HG03520 (cell line): ENCODE measurements around the gene SMIM5.
"Not testable (repeated sequence)": the region's sequence is repeated elsewhere in the genome, so short reads cannot be mapped to it uniquely, and the experiment has no call there.

ENCODE experiments used
- ATAC-seq: cut with Tn5 transposase; IDR thresholded peaks from one replicate; pipeline ENCODE4 v1.9.1; 2021; ENCODE audit warnings: mild to moderate bottlenecking, moderate library complexity; ENCODE audit not compliant: unreplicated experiment

The SMIM5 gene, protein sequence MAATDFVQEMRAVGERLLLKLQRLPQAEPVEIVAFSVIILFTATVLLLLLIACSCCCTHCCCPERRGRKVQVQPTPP

GRCh38 chr17:75632863-75633485, at the start of gene SMIM5:
Gene SMIM5, plus strand, starts transcription at chr17:75633434. Its CDS starts 6,768 bp downstream, at chr17:75640202.
- ATAC-seq: no peak

GRCh38 chr17:75584849-75585175, 48.4 kb upstream of the SMIM5 start:
- no peak for ATAC-seq

DNA sequence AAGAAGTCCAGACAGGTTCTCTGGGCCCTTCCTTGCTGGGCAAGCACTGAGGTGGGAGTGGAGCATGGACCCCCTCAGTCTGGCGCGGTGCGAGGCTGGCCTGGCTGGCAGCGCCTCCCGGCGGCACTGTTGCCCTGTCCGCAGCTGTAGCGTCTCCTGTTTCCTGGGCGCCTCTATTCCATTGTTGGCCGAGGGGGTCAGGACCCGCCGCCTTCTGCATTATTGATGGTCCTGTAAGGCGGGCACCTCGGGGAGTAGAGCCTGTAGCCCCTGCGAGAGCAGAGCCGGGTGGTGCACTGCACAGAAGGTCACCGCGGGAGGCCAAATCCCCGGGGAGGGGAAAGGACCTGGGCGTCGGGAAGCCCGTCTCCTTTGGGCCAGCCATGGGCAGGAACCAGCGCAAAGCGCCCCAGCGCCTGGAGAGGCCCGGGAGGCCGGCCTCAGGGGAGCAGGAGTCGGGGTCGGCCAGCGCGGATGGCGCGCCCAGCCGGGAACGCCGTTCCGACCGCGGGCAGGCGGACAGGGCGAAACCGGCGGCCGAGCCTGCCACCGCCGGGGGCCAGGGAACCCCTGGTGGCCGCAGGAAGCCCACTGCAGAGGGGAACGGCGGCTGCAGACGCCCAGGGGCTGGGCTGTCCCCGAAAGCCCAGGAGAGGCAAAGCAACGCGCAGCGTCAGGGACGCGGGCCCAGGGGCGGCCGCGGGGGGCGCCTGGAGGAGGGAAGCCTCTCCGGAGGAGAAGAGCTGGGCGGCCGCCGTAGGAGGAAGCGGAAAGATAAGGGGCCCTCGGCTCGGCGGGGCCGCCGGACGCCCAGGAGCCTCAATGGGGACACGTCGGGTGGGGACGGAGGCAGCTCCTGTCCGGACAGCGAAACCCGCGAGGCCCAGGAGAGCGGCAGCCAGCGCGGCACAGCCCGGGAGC, 45.3 kb upstream of the SMIM5 start, which contains the start of gene MYO15B:
MYO15B (plus strand) TSS at position 126 of the 921 bp plus-strand sequence; CDS start at position 384, 258 bp downstream.
- ATAC-seq: no peak

DNA sequence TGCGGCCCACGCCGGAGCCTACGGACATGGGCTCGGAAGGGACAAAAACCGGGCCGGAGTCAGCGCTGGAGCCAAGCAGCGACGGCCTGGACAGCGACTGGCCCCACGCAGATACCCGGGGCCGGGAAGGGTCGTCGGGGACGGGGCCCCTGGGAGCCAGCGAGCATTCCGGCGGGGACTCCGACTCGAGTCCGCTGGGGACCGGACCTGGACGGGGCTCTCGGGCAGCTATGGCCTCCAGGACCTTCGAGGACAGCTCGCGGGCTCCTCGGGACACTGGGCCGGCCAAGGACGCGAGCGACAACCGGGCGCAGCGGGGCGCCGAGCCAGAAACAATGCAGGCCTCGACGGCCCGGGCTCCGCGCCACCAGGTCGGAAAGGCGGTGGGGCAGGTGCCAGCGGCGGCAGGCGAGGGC, 44.6 kb upstream of the SMIM5 start:
- peak; percentile 11 for ATAC-seq

- ATAC-seq: peak; percentile 71
Observed at GRCh38 chr17:75589012-75589918, 44.0 kb upstream of the SMIM5 start.

DNA sequence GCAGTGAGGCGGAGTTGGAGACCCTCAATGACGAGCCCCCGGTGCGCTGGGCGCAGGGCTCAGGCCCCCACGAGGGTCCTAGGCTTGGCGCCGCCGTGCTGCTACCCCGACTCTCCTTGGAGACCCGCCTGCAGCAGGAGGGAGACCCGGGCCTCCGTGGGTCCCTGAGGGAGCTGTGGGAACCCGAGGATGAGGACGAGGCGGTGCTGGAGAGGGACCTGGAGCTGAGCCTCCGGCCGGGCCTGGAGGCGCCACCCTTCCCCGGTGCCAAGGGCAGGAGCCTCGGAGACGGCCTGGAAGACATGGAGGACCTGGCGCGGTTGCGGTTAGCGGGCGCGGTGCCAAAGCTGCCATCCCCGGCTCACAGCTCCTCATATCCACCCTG, 43.3 kb upstream of the SMIM5 start:
- ATAC-seq: no peak

GRCh38 chr17:75590314-75590761, 42.9 kb upstream of the SMIM5 start:
- no peak for ATAC-seq

GRCh38 chr17:75590849-75591721, 42.1 kb upstream of the SMIM5 start:
- no peak for ATAC-seq

DNA sequence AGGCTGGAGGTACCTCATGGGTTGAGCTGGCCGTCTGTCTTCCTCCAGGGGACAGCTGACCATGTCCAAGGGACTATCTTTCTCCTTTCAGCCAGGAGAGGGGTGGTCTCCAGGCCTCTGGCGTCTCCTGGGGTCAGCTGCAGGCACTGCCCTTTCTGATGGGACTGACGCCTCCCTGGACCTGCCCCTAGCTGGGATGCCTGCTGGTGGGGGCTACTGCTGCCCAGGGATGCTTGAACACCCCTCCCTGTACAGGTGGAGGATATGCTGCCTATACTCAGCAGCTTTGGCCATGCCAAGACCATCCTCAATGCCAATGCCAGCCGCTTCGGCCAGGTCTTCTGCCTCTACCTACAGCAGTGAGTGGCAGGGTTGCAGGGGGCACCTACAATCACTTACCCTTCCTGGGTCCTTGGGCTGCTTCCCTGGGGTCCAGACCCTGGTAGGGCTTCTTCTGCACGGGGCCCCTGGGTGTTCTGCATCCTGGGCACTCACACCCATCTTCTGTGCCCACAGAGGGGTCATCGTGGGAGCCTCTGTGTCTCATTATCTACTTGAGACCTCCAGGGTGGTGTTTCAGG, 41.4 kb upstream of the SMIM5 start:
- ATAC-seq: no peak

- ATAC-seq: no peak
Observed at GRCh38 chr17:75592348-75593020, 40.8 kb upstream of the SMIM5 start.

GRCh38 chr17:75593430-75593829, 39.8 kb upstream of the SMIM5 start:
- ATAC-seq: not testable (repeated sequence)

DNA sequence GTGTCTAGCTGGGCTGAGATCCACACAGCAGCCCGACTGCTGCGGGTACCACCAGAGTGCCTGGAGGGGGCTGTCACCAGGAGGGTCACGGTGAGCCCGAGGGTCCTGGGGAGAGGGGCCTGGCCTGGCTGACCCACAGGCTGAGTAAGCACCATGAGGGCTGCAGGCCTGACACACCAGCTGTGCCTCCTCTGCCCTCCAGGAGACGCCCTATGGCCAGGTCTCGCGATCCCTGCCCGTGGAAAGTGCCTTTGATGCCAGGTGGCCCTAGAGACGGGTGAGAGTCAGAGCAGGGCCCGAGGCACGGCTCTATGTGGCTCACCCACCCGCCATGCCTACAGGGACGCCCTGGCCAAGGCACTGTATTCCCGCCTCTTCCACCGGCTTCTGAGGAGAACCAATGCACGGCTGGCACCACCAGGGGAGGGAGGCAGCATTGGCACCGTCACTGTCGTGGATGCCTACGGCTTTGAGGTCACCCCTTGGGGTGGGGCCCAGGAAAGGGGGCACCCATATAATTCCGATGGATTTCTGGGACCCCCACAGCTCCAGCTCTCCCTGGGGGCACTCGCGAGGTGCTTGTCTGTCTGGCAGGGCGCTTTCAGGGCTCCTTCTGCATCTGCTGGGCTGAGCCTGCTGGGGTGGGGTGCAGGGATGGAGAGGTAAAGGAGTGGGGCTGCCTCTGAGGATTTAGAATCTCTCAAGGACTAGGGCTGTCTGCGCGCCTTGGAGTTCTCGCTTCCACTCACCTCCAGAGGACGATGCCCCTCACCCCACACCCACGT, 38.5 kb upstream of the SMIM5 start:
- no peak for ATAC-seq

- ATAC-seq: no peak
Observed at GRCh38 chr17:75595284-75595919, 37.8 kb upstream of the SMIM5 start.

DNA sequence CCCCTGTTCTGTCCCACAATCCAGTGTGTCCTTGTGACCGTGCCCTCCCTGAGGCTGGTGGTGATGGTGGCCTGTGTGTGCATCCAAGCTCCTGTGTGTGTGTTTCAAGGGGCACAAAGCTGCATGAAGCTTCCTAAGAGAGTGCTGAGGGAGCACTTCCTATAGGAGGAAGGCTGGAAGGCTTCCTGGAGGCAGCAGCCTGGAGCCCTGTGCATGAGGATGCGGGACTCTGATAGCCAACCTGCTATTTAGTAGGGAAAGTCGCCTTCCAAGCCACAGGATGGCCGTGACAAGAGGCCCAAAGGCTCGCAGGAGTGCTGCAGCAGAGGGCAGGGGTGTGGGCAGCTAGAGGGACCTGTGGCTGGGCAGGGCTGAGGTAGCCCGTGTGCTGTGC, 37.3 kb upstream of the SMIM5 start:
- no peak for ATAC-seq

- ATAC-seq: no peak
Observed at GRCh38 chr17:75596320-75597087, 36.7 kb upstream of the SMIM5 start.

- ATAC-seq: no peak
Observed at GRCh38 chr17:75601057-75601987, 31.9 kb upstream of the SMIM5 start.
